Stimulated activated CD4-positive, alpha-beta T cell treated with anti-CD3 and anti-CD28 coated beads, Interleukin-1b, Interleukin-23, amount 100 ng/mL, for 24 hours (primary cell): Measurements from ENCODE around the gene PTCD2.

Experiments
- DNase-seq, 4 experiments: peaks; one replicate each; pipeline ENCODE4 v3.0.0-alpha.2; 2020; ENCODE audit warnings: low read depth in 4 of 4, low spot score in 1 of 4

The PTCD2 gene

GRCh38 chr5:72408603-72409002 is 88.4 kb downstream of the PTCD2 start:
- no peak for DNase-seq

GRCh38 chr5:72410688-72411295 is 90.6 kb downstream of the PTCD2 start:
- no peak for DNase-seq

- DNase-seq = no peak
These were observed 92.3 kb downstream of the PTCD2 start for GRCh38 chr5:72412283-72413055.

GRCh38 chr5:72415616-72416325 is 95.6 kb downstream of the PTCD2 start:
- DNase-seq = no peak

- DNase-seq = no peak
These were observed 97.3 kb downstream of the PTCD2 start for GRCh38 chr5:72417333-72418062.
